ENCODE data around the gene SEL1L.
"Not testable (repeated sequence)": the region's sequence is repeated elsewhere in the genome, so short reads cannot be mapped to it uniquely, and the experiment has no call there.

The SEL1L gene

GRCh38 chr14:81473456-81474147 lies 60.1 kb downstream of the SEL1L start:
- DNase-seq: no peak

- DNase-seq: no peak
Observed at GRCh38 chr14:81472096-81472800, 61.4 kb downstream of the SEL1L start.

GRCh38 chr14:81471062-81471461 lies 62.6 kb downstream of the SEL1L start:
- DNase-seq: no peak

GRCh38 chr14:81470557-81470826 lies 63.2 kb downstream of the SEL1L start:
- DNase-seq: not testable (repeated sequence)

GRCh38 chr14:81466854-81467253 lies 66.8 kb downstream of the SEL1L start:
- no peak for DNase-seq

- DNase-seq: no peak
Observed at GRCh38 chr14:81465507-81466228, 68.0 kb downstream of the SEL1L start.

GRCh38 chr14:81465003-81465392 lies 68.7 kb downstream of the SEL1L start:
- not testable (repeated sequence) for DNase-seq

GRCh38 chr14:81464253-81465002 lies 69.2 kb downstream of the SEL1L start:
- DNase-seq: peak; percentile 65

GRCh38 chr14:81462356-81462755 lies 71.3 kb downstream of the SEL1L start:
- DNase-seq: not testable (repeated sequence)

GRCh38 chr14:81459912-81460311 lies 73.7 kb downstream of the SEL1L start:
- DNase-seq: no peak

- DNase-seq: no peak
Observed at GRCh38 chr14:81458352-81458751, 75.3 kb downstream of the SEL1L start.

GRCh38 chr14:81455390-81455789 lies 78.3 kb downstream of the SEL1L start:
- peak; percentile 50 for DNase-seq

- DNase-seq: no peak
Observed at GRCh38 chr14:81454572-81455218, 79.0 kb downstream of the SEL1L start.

GRCh38 chr14:81453166-81453766 lies 80.4 kb downstream of the SEL1L start:
- DNase-seq: peak; percentile 50

GRCh38 chr14:81452341-81453133 lies 81.1 kb downstream of the SEL1L start:
- DNase-seq: no peak

- no peak for DNase-seq
Observed at GRCh38 chr14:81450976-81451375, 82.7 kb downstream of the SEL1L start.

- DNase-seq: no peak
Observed at GRCh38 chr14:81450100-81450531, 83.5 kb downstream of the SEL1L start.

GRCh38 chr14:81449576-81449975 lies 84.1 kb downstream of the SEL1L start:
- DNase-seq: no peak

- no peak for DNase-seq
Observed at GRCh38 chr14:81449114-81449513, 84.5 kb downstream of the SEL1L start.

GRCh38 chr14:81447021-81447764 lies 86.5 kb downstream of the SEL1L start:
- no peak for DNase-seq

Measured in fibroblast of skin of right quadriceps (primary cell).